ENCODE measurements around the gene MCC. TPM values are rescaled to one million over a fixed set of nuclear protein-coding genes. Genes with fewer than 3 reads are reported as not detected.

Gene MCC
- total RNA-seq, 4 donors from 2014 or later: 17.0 to 24.8 (median 21.0) TPM

GRCh38 chr5:113106821-113107220 lies 381.4 kb downstream of the MCC start:
- H3K9me3 ChIP-seq: no peaks in the 10 kb centered on the region
- no peak overlapping the region for H3K4me3 ChIP-seq
- no peak overlapping the region for H3K27ac ChIP-seq (replicated peaks in 1 of 4)
- no peaks in the 10 kb centered on the region for H3K4me1 ChIP-seq
- WGBS: 90% methylated on average over 2 of the region's 2 CpGs
- intact Hi-C loops (cut with DNase I): no loop called here
- peaks cover 0 to 20% (median 11%) of the 10 kb centered on the region in 4 donors for H3K36me3 ChIP-seq
- DNase-seq (ENCODE audit: extremely low spot score): no peak
- H3K27me3 ChIP-seq: no peaks in the 10 kb centered on the region
- no peak for TF ChIP-seq EP300 (IDR thresholded peaks at IDR 0.05)
- no peak for TF ChIP-seq POLR2A (IDR thresholded peaks at IDR 0.05; ENCODE audit: low read depth)
- TF ChIP-seq, protein P1, sequence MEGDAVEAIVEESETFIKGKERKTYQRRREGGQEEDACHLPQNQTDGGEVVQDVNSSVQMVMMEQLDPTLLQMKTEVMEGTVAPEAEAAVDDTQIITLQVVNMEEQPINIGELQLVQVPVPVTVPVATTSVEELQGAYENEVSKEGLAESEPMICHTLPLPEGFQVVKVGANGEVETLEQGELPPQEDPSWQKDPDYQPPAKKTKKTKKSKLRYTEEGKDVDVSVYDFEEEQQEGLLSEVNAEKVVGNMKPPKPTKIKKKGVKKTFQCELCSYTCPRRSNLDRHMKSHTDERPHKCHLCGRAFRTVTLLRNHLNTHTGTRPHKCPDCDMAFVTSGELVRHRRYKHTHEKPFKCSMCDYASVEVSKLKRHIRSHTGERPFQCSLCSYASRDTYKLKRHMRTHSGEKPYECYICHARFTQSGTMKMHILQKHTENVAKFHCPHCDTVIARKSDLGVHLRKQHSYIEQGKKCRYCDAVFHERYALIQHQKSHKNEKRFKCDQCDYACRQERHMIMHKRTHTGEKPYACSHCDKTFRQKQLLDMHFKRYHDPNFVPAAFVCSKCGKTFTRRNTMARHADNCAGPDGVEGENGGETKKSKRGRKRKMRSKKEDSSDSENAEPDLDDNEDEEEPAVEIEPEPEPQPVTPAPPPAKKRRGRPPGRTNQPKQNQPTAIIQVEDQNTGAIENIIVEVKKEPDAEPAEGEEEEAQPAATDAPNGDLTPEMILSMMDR (IDR thresholded peaks at IDR 0.05): no peak
- no peak for TF ChIP-seq POLR2AphosphoS5 (IDR thresholded peaks at IDR 0.05)

GRCh38 chr5:113105693-113106280 lies 382.5 kb downstream of the MCC start:
- Histone ChIP-seq H3K9me3 (no peaks in the 10 kb centered on the region), H3K36me3 (peaks cover 0 to 27% (median 16%) of the 10 kb centered on the region in 4 donors), H3K27ac (replicated peaks in 1 of 4) (no peak overlapping the region), H3K4me3 (no peak overlapping the region), H3K4me1 (no peaks in the 10 kb centered on the region), H3K27me3 (no peaks in the 10 kb centered on the region)
- no peak for TF ChIP-seq POLR2AphosphoS5 (IDR thresholded peaks at IDR 0.05)
- TF ChIP-seq POLR2A (IDR thresholded peaks at IDR 0.05; ENCODE audit: low read depth): no peak
- TF ChIP-seq, protein P1 (IDR thresholded peaks at IDR 0.05): no peak
- TF ChIP-seq EP300 (IDR thresholded peaks at IDR 0.05): no peak
- intact Hi-C loops (cut with DNase I): no loop called here
- DNase-seq (ENCODE audit: extremely low spot score): no peak
- 93% methylated on average over 5 of the region's 5 CpGs for WGBS

- DNase-seq (ENCODE audit: extremely low spot score): no peak
- no peak overlapping the region for H3K4me3 ChIP-seq
- peaks cover 3 to 33% (median 19%) of the 10 kb centered on the region in 4 donors for H3K36me3 ChIP-seq
- 92% methylated on average over 3 of the region's 3 CpGs for WGBS
- no peaks in the 10 kb centered on the region for H3K9me3 ChIP-seq
- TF ChIP-seq POLR2A (IDR thresholded peaks at IDR 0.05; ENCODE audit: low read depth) (no peak), EP300 (IDR thresholded peaks at IDR 0.05) (no peak), POLR2AphosphoS5 (IDR thresholded peaks at IDR 0.05) (no peak)
- TF ChIP-seq, protein P1 (IDR thresholded peaks at IDR 0.05): no peak
- no peak overlapping the region for H3K27ac ChIP-seq (replicated peaks in 1 of 4)
- no peaks in the 10 kb centered on the region for H3K4me1 ChIP-seq
- no peaks in the 10 kb centered on the region for H3K27me3 ChIP-seq
- intact Hi-C loops (cut with DNase I): no loop called here
These were observed 384.9 kb downstream of the MCC start for GRCh38 chr5:113103330-113103729.

- WGBS: 85% methylated on average over 1 of the region's 1 CpG
- H3K4me1 ChIP-seq: no peaks in the 10 kb centered on the region
- peaks cover 8 to 44% (median 19%) of the 10 kb centered on the region in 4 donors for H3K36me3 ChIP-seq
- no peaks in the 10 kb centered on the region for H3K27me3 ChIP-seq
- intact Hi-C loops (cut with DNase I): no loop called here
- no peak overlapping the region for H3K4me3 ChIP-seq
- TF ChIP-seq POLR2A (IDR thresholded peaks at IDR 0.05; ENCODE audit: low read depth) (no peak), POLR2AphosphoS5 (IDR thresholded peaks at IDR 0.05) (no peak), EP300 (IDR thresholded peaks at IDR 0.05) (no peak)
- TF ChIP-seq, protein P1 (IDR thresholded peaks at IDR 0.05): no peak
- no peak for DNase-seq (ENCODE audit: extremely low spot score)
- H3K27ac ChIP-seq (replicated peaks in 1 of 4): no peak overlapping the region
- H3K9me3 ChIP-seq: no peaks in the 10 kb centered on the region
These were observed 386.1 kb downstream of the MCC start for GRCh38 chr5:113102121-113102531.

DNA sequence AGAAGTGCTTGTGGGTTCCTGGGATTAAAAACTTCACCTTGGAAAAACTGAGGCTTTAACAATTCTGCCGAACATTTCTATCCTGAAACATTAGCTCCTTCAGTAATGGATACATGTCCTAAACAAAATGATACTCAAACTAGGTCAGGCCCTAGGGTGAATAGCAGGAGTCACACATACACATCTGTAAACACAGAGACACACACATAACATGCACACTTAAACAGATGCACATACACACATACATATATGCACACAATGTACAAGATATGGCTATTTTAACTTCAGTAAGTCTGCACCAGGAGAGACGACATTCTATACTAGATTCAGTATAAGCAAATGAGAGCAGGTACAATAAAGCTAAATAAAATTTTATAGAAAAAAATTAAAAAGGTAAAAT lies 387.3 kb downstream of the MCC start:
- H3K27ac ChIP-seq (replicated peaks in 1 of 4): no peak overlapping the region
- no peaks in the 10 kb centered on the region for H3K27me3 ChIP-seq
- TF ChIP-seq POLR2AphosphoS5 (IDR thresholded peaks at IDR 0.05): no peak
- no peak for TF ChIP-seq EP300 (IDR thresholded peaks at IDR 0.05)
- TF ChIP-seq, protein P1 (IDR thresholded peaks at IDR 0.05): no peak
- no peak for TF ChIP-seq POLR2A (IDR thresholded peaks at IDR 0.05; ENCODE audit: low read depth)
- H3K4me3 ChIP-seq: no peak overlapping the region
- WGBS: 91% methylated on average over 2 of the region's 2 CpGs
- intact Hi-C loops (cut with DNase I): no loop called here
- no peaks in the 10 kb centered on the region for H3K9me3 ChIP-seq
- peaks cover 0 to 4% (median 0%) of the 10 kb centered on the region in 4 donors for H3K4me1 ChIP-seq
- peaks cover 8 to 44% (median 19%) of the 10 kb centered on the region in 4 donors for H3K36me3 ChIP-seq
- DNase-seq (ENCODE audit: extremely low spot score): no peak
